GM19025 (cell line): ENCODE data around the gene BSDC1.
A peak's percentile ranks its signal among the peaks of the same experiment; 100 is the strongest.

Experiments used
- ATAC-seq: cut with Tn5 transposase; IDR thresholded peaks from one replicate; pipeline ENCODE4 v1.9.1; 2021; ENCODE audit warnings: mild to moderate bottlenecking, low read depth, moderate library complexity; ENCODE audit not compliant: unreplicated experiment

BSDC1 gene

GRCh38 chr1:32338637-32339145 lies 55.5 kb downstream of the BSDC1 start:
- no peak for ATAC-seq

- ATAC-seq: no peak
These were observed 56.2 kb downstream of the BSDC1 start for GRCh38 chr1:32337855-32338636.

DNA sequence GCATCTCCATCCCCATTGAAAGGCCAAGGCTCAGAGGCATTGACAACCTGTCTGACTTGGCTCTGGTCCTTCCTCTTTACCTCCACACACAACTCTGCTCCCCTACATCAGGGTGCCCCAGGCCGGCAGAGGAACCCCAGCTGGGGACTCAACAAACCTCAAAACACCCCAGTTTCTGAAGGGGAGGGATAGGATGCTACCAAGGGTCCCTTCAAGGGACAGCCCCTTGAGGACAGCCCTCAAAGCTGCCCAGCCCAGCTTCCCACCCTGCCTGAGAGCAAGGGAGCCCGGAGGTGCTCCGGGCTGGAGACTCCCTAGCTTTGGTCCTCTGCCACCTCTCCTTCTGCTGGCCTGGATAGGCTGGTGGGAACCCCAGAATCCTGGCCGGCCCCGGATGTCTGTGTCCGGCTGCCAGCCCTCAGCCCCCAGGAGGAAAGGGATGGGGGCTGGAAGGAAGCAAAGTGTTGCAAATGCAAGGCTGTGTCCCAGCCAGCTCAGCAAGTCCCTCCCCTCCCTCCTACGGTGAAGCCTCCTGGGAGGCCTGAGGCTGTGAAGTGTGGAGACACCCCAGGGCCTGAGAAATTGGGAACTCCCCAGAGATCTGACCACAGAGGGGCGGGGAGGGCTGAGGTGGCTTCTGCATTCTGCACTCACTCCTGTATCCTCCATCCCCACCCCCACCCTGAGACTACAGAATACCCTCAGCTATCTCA lies 57.1 kb downstream of the BSDC1 start:
- ATAC-seq: no peak

DNA sequence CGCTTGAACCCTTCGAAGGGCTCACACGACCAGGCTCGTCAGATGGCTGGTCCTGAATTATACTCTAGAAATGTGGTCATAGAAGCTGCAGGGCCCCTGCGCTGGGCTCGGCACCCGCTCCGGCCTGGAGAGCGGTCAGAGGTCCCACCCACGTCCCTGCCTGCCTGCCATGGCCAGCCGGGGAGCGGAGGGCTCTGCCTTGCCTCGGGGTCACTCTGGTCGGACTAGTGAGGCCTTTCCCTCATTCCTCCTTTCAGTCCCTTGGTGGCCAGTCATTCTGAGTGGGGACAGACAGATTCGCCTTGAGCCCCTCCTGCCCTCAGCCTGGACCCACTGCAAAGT lies 57.7 kb downstream of the BSDC1 start:
- no peak for ATAC-seq

DNA sequence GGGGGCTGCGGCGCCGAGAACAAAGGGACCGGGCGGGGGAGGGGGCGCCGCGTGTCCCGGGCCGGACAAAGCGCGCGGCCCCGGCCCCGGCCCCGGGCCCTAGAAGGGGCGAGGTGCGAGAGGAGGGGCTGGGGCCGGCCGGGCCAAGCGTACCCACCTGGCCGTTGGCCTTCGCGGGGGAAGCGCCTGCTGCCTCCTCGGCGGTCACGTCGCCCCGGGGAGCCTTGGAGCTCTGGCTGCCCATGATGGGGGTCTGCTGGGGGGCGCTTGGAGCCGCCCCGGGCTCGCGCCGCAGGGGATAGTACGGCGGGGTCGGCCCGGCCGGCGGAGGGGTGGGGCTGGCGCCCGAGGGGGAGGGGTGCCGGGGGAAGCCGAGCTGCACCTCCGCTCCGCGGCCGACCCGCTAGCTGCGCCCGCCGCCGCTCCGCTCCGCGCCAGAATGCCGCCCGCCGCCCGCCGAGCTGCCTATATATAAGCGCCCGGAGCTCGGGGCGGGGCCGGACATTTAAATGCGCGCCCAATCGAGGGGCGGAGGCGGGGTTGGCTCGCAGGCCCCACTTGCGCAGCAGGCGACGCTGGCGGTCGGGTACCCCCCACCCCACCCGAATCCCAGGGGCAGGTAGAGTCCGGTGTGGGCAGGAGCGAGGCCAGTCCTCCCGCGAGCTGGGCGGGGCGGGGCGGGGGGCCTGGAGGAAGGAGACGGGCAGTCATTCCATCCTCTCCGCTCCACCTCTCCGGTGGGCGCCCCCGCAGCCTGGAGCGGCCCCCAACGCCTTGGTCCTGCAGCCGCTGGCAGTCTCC lies 58.3 kb downstream of the BSDC1 start, which contains the start of gene MARCKSL1:
MARCKSL1 (minus strand) TSS at position 444 of the 801 bp plus-strand sequence; CDS start at position 244, 200 bp downstream.
- peak; percentile 45 for ATAC-seq

DNA sequence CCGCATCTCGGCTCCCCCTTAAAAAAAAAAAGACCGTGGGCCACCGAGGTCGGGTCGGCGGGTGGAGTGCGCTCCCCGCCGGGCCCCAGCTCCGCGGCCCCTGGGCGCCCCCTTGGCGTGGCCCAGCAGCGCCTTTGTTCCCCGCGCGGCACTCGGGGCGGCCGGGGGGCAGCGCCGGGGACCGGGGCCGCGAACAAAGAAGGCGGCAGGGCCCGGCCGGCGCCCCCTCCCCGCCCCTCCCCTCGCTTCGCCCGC lies 58.8 kb downstream of the BSDC1 start:
- ATAC-seq: peak; percentile 12

DNA sequence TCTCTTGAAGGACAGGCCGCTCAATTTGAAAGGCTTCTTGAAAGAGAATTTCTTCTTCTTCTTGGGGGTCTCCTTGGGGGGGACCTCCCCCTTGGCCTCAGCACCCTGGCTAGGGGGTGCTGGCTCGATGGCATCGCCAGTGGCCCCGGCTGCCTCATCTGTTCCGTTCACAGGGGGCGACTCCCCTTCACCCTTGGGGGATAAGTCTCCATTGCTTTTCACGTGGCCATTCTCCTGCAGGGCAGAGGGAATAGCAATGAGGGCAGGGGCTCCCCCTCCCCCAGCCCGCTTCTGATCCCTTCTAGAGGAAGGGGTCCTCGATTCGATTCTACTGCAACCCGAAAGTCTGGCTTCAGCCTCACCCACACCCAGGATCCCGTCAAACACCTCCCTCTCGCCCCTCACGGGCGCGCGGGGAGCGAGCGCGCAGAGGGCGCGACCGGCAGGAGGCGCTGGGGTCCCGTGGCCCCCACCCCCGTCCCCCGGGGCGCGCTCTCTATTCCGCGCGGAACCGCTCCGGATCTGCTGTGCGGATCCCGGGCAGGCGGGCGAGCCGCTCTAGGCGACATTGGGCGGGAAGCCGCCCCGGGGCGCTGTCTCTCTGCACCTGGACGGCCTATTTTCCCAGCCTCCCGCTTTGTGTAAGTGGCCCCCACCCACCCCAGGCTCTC lies 59.2 kb downstream of the BSDC1 start:
- ATAC-seq: no peak

DNA sequence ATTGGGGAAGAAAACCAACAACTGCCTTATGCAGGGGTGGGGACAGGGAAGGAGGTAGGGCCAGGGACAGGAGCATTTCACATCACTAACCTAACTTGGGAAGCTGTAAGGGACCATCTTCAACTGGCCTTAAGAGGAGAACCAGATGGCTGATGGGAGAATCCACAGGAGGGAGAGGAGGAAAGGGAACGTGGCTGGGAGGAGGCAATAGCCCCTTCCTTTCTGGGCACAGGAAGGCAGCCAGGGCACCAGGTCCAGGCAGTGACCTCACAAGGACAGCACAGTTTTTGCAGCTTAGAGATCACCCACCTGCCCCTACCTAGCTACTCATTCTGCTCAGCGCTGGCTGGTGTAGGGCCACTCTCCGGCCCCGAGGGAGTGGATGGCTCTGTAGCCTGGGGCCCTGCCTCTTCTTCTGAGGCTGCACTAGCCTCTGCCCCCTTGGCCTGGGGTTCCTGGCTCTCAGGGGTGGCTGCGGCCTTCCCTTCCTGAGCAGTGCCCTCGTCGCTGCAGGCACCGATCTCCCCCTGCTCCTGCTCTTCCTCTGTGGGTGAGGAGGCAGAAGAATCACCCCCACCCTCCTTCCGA lies 59.9 kb downstream of the BSDC1 start:
- ATAC-seq: no peak

GRCh38 chr1:32333251-32333963 lies 60.8 kb downstream of the BSDC1 start:
- no peak for ATAC-seq

GRCh38 chr1:32332290-32333079 lies 61.8 kb downstream of the BSDC1 start:
- no peak for ATAC-seq

DNA sequence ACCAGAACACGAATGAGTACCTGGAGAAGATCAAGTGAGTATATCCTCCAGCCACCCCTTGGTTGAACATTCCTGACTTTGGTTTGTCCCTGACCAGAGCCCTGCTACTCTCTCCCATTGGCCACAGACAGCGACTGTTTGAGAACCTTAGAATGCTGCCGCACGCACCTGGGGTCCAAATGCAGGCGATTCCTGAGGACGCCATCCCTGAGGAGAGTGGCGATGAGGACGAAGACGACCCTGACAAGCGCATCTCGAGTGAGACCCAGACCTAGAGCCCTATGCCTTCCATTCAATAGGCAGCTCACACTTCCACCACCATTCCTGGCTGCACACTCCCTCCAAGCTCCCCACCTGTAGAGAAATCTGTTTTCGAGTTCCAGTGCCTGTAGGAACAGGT lies 62.7 kb downstream of the BSDC1 start:
- ATAC-seq: no peak

DNA sequence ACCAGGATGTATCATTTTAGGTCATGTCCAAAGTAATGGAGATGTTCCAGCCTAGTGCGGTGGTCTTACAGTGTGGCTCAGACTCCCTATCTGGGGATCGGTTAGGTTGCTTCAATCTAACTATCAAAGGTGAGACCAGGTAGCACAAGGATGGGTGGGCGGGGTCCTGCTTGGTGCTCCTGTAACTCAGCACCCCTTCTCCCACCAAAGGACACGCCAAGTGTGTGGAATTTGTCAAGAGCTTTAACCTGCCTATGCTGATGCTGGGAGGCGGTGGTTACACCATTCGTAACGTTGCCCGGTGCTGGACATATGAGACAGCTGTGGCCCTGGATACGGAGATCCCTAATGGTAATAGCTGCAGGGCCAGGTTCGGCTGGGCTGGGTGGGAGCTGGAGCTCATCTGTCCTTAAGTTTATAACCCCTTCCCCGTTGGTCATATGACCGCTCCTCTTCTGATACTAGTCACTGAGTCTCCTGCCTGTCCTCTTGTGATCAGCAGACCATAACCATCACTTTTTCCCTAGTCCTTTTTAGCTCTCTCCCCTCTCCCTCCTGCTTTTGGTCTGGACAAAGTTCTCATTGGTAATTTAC lies 63.6 kb downstream of the BSDC1 start:
- no peak for ATAC-seq

- no peak for ATAC-seq
These were observed 64.2 kb downstream of the BSDC1 start for GRCh38 chr1:32329931-32330466.

DNA sequence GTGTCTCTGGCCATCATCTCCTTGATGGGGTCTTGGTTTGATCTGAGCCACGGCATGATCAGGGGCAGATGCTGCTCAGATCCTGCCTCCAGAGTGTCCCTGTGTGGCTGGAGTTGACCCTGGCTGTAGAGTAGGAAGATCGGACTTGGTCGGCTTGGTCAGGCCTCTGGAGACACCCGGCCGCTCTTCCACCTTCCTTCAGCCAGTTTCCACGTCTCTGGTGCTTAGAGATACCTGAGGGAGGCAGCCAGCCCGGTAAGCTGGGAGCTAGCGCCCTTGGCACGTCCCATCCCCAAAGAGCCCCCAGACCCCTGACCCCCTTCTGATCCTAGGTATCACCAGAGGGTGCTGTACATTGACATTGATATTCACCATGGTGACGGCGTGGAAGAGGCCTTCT lies 67.0 kb downstream of the BSDC1 start:
- no peak for ATAC-seq

- ATAC-seq: no peak
These were observed 72.4 kb downstream of the BSDC1 start for GRCh38 chr1:32321712-32322291.

GRCh38 chr1:32318127-32318869 lies 75.9 kb downstream of the BSDC1 start:
- ATAC-seq: no peak

- ATAC-seq: no peak
These were observed 77.4 kb downstream of the BSDC1 start for GRCh38 chr1:32316903-32317277.
